ENCODE data around the gene PEX14.

The PEX14 gene

GRCh38 chr1:10429868-10430215 is 44.9 kb upstream of the PEX14 start:
- Histone ChIP-seq H3K79me2 (ENCODE audit: insufficient read depth, low read length) (no peaks in the 10 kb centered on the region), H2AFZ (ENCODE audit: low read depth, low read length, severe bottlenecking) (peak overlapping the region; percentile 96), H4K20me1 (ENCODE audit: low read depth, low read length) (no peaks in the 10 kb centered on the region), H3K4me2 (ENCODE audit: low read depth, low read length, poor library complexity, severe bottlenecking) (peak overlapping the region; percentile 95), H3K27ac (ENCODE audit: low read depth, low read length) (peak overlapping the region; percentile 83; the same call in 1 of the 2 replicates), H3K36me3 (ENCODE audit: low read length) (no peaks in the 10 kb centered on the region), H3K9ac (ENCODE audit: low read length) (peak overlapping the region; percentile 88), H3K4me3 (ENCODE audit: insufficient read depth, low read length, poor library complexity, severe bottlenecking) (peak overlapping the region; percentile 90), H3K9me3 (ENCODE audit: insufficient read depth, low read length) (no peaks in the 10 kb centered on the region), H3F3A (ENCODE audit: insufficient read depth) (no peaks in the 10 kb centered on the region), H3K27me3 (ENCODE audit: low read length) (no peaks in the 10 kb centered on the region), H3K9me2 (replicated peaks; ENCODE audit: insufficient read depth, low read length) (no peaks in the 10 kb centered on the region)
- TF ChIP-seq EZH2phosphoT487 (conservative IDR thresholded peaks at IDR 0.05; ENCODE audit: low read length): no peak
- TF ChIP-seq CTCF (IDR thresholded peaks at IDR 0.05; ENCODE audit: insufficient read depth, low read length, poor library complexity, severe bottlenecking): no peak

DNA sequence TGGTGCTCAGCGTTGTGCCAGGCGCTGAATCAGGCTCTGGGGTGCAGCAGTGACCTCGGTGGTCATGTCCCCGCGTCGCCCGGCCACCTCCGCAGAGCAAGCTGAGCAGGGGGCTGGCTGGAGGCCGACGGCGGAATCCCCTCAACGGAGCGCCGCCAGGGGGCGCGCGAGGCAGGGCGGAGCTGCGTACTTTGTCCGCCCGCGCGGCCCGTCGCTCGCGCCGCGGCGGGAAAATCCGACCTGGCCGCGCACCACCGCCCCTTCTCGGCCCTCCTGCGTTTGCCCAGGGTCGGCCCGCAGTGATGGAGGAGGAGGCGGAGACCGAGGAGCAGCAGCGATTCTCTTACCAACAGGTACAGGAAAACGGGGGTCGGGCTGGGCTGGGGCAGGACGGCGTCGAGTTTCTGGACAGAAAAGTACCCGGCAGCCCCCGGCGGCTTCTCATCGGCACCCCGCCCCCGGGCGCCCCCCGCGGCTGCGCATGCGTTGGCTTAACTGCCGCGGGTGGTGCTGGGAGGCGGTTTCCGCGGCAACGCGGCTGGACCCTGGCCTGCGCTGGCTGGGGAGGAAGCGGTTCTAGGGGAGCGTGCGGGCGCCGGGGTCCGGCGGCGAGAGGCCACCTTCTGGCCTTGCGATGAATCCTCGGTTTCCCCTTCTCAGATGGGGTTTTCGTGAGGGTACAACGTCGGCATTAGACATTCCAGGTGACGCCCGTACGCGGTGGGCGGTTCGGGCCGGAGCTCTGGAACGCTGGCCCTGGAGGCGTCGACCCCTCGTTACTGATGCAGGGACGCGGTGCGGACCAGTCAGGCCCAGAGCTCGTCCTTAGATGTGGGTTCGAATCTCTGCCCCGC is 44.3 kb upstream of the PEX14 start, which contains the start of gene CENPS:
Gene CENPS (plus strand): TSS at position 218 of the 854 bp plus-strand sequence. CDS start 85 bp downstream, at position 303.
- H3K27ac ChIP-seq (ENCODE audit: low read depth, low read length): peak within 1 kb of the TSS; percentile 83
- H3K9me3 ChIP-seq (ENCODE audit: insufficient read depth, low read length): no peaks in the 10 kb centered on the region
- no peaks in the 10 kb centered on the region for H3K9me2 ChIP-seq (replicated peaks; ENCODE audit: insufficient read depth, low read length)
- TF ChIP-seq EZH2phosphoT487 (conservative IDR thresholded peaks at IDR 0.05; ENCODE audit: low read length) (no peak), CTCF (IDR thresholded peaks at IDR 0.05; ENCODE audit: insufficient read depth, low read length, poor library complexity, severe bottlenecking) (peak; percentile 74)
- H3K27me3 ChIP-seq (ENCODE audit: low read length): no peaks in the 10 kb centered on the region
- H3K36me3 ChIP-seq (ENCODE audit: low read length): no peaks in the 10 kb centered on the region
- peak within 1 kb of the TSS; percentile 90 for H3K4me3 ChIP-seq (ENCODE audit: insufficient read depth, low read length, poor library complexity, severe bottlenecking)
- H2AFZ ChIP-seq (ENCODE audit: low read depth, low read length, severe bottlenecking): peak within 1 kb of the TSS; percentile 96
- H4K20me1 ChIP-seq (ENCODE audit: low read depth, low read length): no peaks in the 10 kb centered on the region
- no peaks in the 10 kb centered on the region for H3F3A ChIP-seq (ENCODE audit: insufficient read depth)
- peak within 1 kb of the TSS; percentile 95 for H3K4me2 ChIP-seq (ENCODE audit: low read depth, low read length, poor library complexity, severe bottlenecking)
- H3K9ac ChIP-seq (ENCODE audit: low read length): peak within 1 kb of the TSS; percentile 88
- no peaks in the 10 kb centered on the region for H3K79me2 ChIP-seq (ENCODE audit: insufficient read depth, low read length)

- Histone ChIP-seq H4K20me1 (ENCODE audit: low read depth, low read length) (no peaks in the 10 kb centered on the region), H3F3A (ENCODE audit: insufficient read depth) (no peaks in the 10 kb centered on the region), H3K4me2 (ENCODE audit: low read depth, low read length, poor library complexity, severe bottlenecking) (peak overlapping the region; percentile 95), H3K9me2 (replicated peaks; ENCODE audit: insufficient read depth, low read length) (no peaks in the 10 kb centered on the region), H3K27me3 (ENCODE audit: low read length) (no peaks in the 10 kb centered on the region), H2AFZ (ENCODE audit: low read depth, low read length, severe bottlenecking) (peak overlapping the region; percentile 96), H3K27ac (ENCODE audit: low read depth, low read length) (no peak overlapping the region), H3K9me3 (ENCODE audit: insufficient read depth, low read length) (no peaks in the 10 kb centered on the region), H3K79me2 (ENCODE audit: insufficient read depth, low read length) (no peaks in the 10 kb centered on the region), H3K36me3 (ENCODE audit: low read length) (no peaks in the 10 kb centered on the region), H3K4me3 (ENCODE audit: insufficient read depth, low read length, poor library complexity, severe bottlenecking) (peak overlapping the region; percentile 90), H3K9ac (ENCODE audit: low read length) (peak overlapping the region; percentile 88)
- TF ChIP-seq CTCF (IDR thresholded peaks at IDR 0.05; ENCODE audit: insufficient read depth, low read length, poor library complexity, severe bottlenecking) (no peak), EZH2phosphoT487 (conservative IDR thresholded peaks at IDR 0.05; ENCODE audit: low read length) (no peak)
These were observed 43.5 kb upstream of the PEX14 start for GRCh38 chr1:10431070-10431730.
